H1 (cell line): ENCODE data around the gene EPRS1.

Source experiments
- EP300 ChIP-seq, 2 experiments: IDR thresholded peaks; 1 replicate in 1 of 2; 2 replicates in 1 of 2; pipeline ENCODE4 v1.6.1; 2011 to 2012; ENCODE audit warnings: low read depth in 2 of 2, low read length in 2 of 2, mild to moderate bottlenecking in 2 of 2, borderline replicate concordance in 1 of 2, inconsistent platforms in 1 of 2, moderate library complexity in 1 of 2
- MAFK ChIP-seq: IDR thresholded peaks from 2 replicates; pipeline ENCODE4 v1.6.1; 2012; ENCODE audit warnings: low read depth, mild to moderate bottlenecking, improper control_type of control experiment, low read length
- NRF1 ChIP-seq: IDR thresholded peaks from 2 replicates; pipeline ENCODE4 v1.6.1; 2011; ENCODE audit warnings: mild to moderate bottlenecking, low read depth, low read length, improper control_type of control experiment
- POLR2A ChIP-seq, 2 experiments: IDR thresholded peaks; 1 replicate in 1 of 2; 2 replicates in 1 of 2; pipeline ENCODE4 v1.6.1; 2011; ENCODE audit warnings: low read depth in 2 of 2, low read length in 2 of 2, mild to moderate bottlenecking in 2 of 2; ENCODE audit errors: control extremely low read depth in 1 of 2
- RAD21 ChIP-seq, 2 experiments: IDR thresholded peaks in 1 of 2; conservative IDR thresholded peaks in 1 of 2; 2 replicates each; pipeline ENCODE4 v1.6.1; 2011; ENCODE audit warnings: low read depth in 2 of 2, low read length in 2 of 2, improper control_type of control experiment in 1 of 2, inconsistent platforms in 1 of 2, mild to moderate bottlenecking in 1 of 2, moderate library complexity in 1 of 2
- RNF2 ChIP-seq: fragments of 200-900, 300-1000 bp; sonication (generic); IDR thresholded peaks from 2 replicates; pipeline ENCODE4 v1.7.1; 2016; ENCODE audit warnings: borderline replicate concordance, low read depth, mild to moderate bottlenecking, antibody characterized with exemption, low read length; ENCODE audit not compliant: poor library complexity, severe bottlenecking; ENCODE audit errors: missing control alignments
- SP1 ChIP-seq: IDR thresholded peaks from 2 replicates; pipeline ENCODE4 v1.6.1; 2011; ENCODE audit warnings: low read depth, low read length
- ZNF274 ChIP-seq: IDR thresholded peaks from 2 replicates; pipeline ENCODE4 v1.7.0; 2012; ENCODE audit warnings: low read length, borderline replicate concordance; ENCODE audit errors: extremely low read depth
- TF ChIP-seq, protein P1 (sequence below), 3 experiments: IDR thresholded peaks; 1 replicate in 2 of 3; 2 replicates in 1 of 3; pipeline versions ENCODE4 v1.5.1 to v1.6.1; 2011; ENCODE audit warnings: low read length in 3 of 3, mild to moderate bottlenecking in 3 of 3, inconsistent platforms in 2 of 3, low read depth in 1 of 3, moderate library complexity in 1 of 3; ENCODE audit not compliant: insufficient read depth in 1 of 3; ENCODE audit errors: control extremely low read depth in 1 of 3

DNA sequence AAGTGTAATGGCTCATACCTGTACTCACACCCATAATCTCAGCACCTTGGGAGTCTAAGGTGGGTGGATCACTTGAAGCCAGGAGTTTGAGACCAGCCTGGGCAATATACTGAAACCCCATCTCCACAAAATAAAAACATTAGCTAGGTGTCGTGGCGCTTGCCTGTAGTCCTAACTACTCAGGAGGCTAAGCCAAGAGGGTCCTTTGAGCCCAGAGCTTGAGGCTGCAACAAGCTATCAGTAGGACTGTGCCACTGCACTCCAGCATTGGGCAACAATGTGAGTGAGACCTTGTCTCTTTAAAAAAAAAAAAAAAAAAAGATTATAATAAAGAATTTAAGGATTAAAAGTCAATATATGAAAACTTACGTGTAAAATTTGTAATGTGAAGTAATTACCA is 31.6 kb upstream of the EPRS1 start:
- TF ChIP-seq, protein P1, sequence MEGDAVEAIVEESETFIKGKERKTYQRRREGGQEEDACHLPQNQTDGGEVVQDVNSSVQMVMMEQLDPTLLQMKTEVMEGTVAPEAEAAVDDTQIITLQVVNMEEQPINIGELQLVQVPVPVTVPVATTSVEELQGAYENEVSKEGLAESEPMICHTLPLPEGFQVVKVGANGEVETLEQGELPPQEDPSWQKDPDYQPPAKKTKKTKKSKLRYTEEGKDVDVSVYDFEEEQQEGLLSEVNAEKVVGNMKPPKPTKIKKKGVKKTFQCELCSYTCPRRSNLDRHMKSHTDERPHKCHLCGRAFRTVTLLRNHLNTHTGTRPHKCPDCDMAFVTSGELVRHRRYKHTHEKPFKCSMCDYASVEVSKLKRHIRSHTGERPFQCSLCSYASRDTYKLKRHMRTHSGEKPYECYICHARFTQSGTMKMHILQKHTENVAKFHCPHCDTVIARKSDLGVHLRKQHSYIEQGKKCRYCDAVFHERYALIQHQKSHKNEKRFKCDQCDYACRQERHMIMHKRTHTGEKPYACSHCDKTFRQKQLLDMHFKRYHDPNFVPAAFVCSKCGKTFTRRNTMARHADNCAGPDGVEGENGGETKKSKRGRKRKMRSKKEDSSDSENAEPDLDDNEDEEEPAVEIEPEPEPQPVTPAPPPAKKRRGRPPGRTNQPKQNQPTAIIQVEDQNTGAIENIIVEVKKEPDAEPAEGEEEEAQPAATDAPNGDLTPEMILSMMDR (IDR thresholded peaks at IDR 0.05; ENCODE audit: control extremely low read depth in 1 of 3, insufficient read depth in 1 of 3, low read depth in 1 of 3, low read length in 3 of 3): no peak
- TF ChIP-seq SP1 (no peak), ZNF274 (no peak), POLR2A (IDR thresholded peaks at IDR 0.05; ENCODE audit: control extremely low read depth in 1 of 2, low read depth in 2 of 2, low read length in 2 of 2) (no peak), RNF2 (no peak), MAFK (no peak), EP300 (IDR thresholded peaks at IDR 0.05; ENCODE audit: borderline replicate concordance in 1 of 2, low read depth in 2 of 2, low read length in 2 of 2) (no peak), RAD21 (IDR thresholded peaks at IDR 0.05 in 1 of 2, conservative IDR thresholded peaks at IDR 0.05 in 1 of 2; ENCODE audit: low read depth in 2 of 2, low read length in 2 of 2) (no peak), NRF1 (no peak)
